H1 (cell line): ENCODE data around the gene FXYD5. TPM values are rescaled to one million over a fixed set of nuclear protein-coding genes. Genes with fewer than 3 reads are reported as not detected.

ENCODE experiments used
- CTCF ChIA-PET: fragments of 300-600 bp; sonication (Branson Sonifier 250); formaldehyde crosslinking; loops from one replicate; lab custom pipeline; 2021; ENCODE audit not compliant: partially characterized antibody; lab: Charles Lee
- POLR2A ChIA-PET: fragments of 300-600 bp; sonication (Branson Sonifier 250); formaldehyde crosslinking; loops from one replicate; lab custom pipeline; 2021; ENCODE audit warnings: inconsistent platforms; ENCODE audit not compliant: partially characterized antibody; lab: Charles Lee
- DNase-seq, 2 experiments: peaks; one replicate each; pipeline versions ENCODE4 v3.0.0 to v3.0.0-alpha.2; 2010 to 2022; ENCODE audit warnings: low spot score in 2 of 2, low read depth in 1 of 2, mixed read lengths in 1 of 2
- FAIRE-seq: peaks from 2 replicates; lab custom pipeline; 2011; peaks lifted over from hg19 to GRCh38; lab: Jason Lieb, UNC
- H2AFZ ChIP-seq: 2 replicates; pipeline ENCODE4 v1.8.1; 2012; ENCODE audit warnings: low read length, inconsistent platforms
- H2AK5ac ChIP-seq: 2 replicates; pipeline ENCODE4 v1.6.1; 2013; ENCODE audit warnings: low read depth, low read length
- H2BK120ac ChIP-seq: replicated peaks from 2 replicates; pipeline ENCODE3; 2013; ENCODE audit warnings: low read depth, low read length, inconsistent platforms
- H2BK12ac ChIP-seq: 2 replicates; pipeline ENCODE4 v1.6.1; 2013; ENCODE audit warnings: low read depth, low read length
- H2BK15ac ChIP-seq: 2 replicates; pipeline ENCODE4 v1.6.1; 2013; ENCODE audit warnings: low read length
- H2BK20ac ChIP-seq: 2 replicates; pipeline ENCODE4 v1.6.1; 2013; ENCODE audit warnings: low read length
- H2BK5ac ChIP-seq: 2 replicates; pipeline ENCODE4 v1.6.1; 2013; ENCODE audit warnings: low read depth, low read length
- H3K14ac ChIP-seq: 2 replicates; pipeline ENCODE4 v1.6.1; 2013; ENCODE audit warnings: inconsistent platforms; ENCODE audit not compliant: insufficient read length
- H3K18ac ChIP-seq: 2 replicates; pipeline ENCODE4 v1.6.1; 2013; ENCODE audit warnings: low read length; ENCODE audit errors: extremely low read depth
- H3K23ac ChIP-seq: 2 replicates; pipeline ENCODE4 v1.6.1; 2013; ENCODE audit warnings: inconsistent platforms; ENCODE audit not compliant: insufficient read length
- H3K23me2 ChIP-seq: 2 replicates; pipeline ENCODE4 v1.6.1; 2013; ENCODE audit warnings: low read depth, low read length
- H3K27ac ChIP-seq: 2 replicates; pipeline ENCODE4 v1.6.1; 2011; ENCODE audit warnings: low read depth, low read length, inconsistent platforms
- H3K27me3 ChIP-seq, 4 experiments: replicated peaks in 1 of 4; 1 replicate in 1 of 4; 2 replicates in 3 of 4; pipeline versions ENCODE4 v1.6.1 to v1.8.1; 2011 to 2013; ENCODE audit warnings: low read length in 3 of 4, mild to moderate bottlenecking in 3 of 4, inconsistent platforms in 2 of 4, mixed read lengths in 2 of 4, moderate library complexity in 1 of 4; ENCODE audit not compliant: control insufficient read depth in 3 of 4, insufficient read depth in 3 of 4; ENCODE audit errors: extremely low read depth in 1 of 4
- H3K36me3 ChIP-seq, 4 experiments: 2 replicates each; pipeline versions ENCODE4 v1.6.1 to v1.8.1; 2011 to 2013; ENCODE audit warnings: mild to moderate bottlenecking in 4 of 4, low read length in 3 of 4, moderate library complexity in 2 of 4, control low read depth in 1 of 4, inconsistent platforms in 1 of 4; ENCODE audit not compliant: insufficient read depth in 4 of 4, control insufficient read depth in 2 of 4
- H3K4ac ChIP-seq: replicated peaks from 2 replicates; pipeline ENCODE3; 2013; ENCODE audit warnings: low read length, low read depth, mixed read lengths, inconsistent platforms; ENCODE audit not compliant: insufficient read length
- H3K4me1 ChIP-seq, 4 experiments: replicated peaks in 1 of 4; 1 replicate in 1 of 4; 2 replicates in 3 of 4; pipeline versions ENCODE4 v1.6.1 to v1.8.1; 2011 to 2013; ENCODE audit warnings: low read length in 3 of 4, inconsistent platforms in 2 of 4, mixed read lengths in 1 of 4; ENCODE audit not compliant: insufficient read depth in 4 of 4, control insufficient read depth in 3 of 4
- H3K4me2 ChIP-seq, 2 experiments: 2 replicates each; pipeline versions ENCODE4 v1.6.1 to v1.8.1; 2011 to 2013; ENCODE audit warnings: low read depth in 2 of 2, low read length in 2 of 2, control low read depth in 1 of 2, inconsistent platforms in 1 of 2, mild to moderate bottlenecking in 1 of 2; ENCODE audit not compliant: insufficient read depth in 1 of 2
- H3K4me3 ChIP-seq, 4 experiments: fragments of 200-600, 300-600 bp in 1 of 4; sonication (generic), shearing (Covaris generic), sonication (Bioruptor Twin) in 1 of 4; 2 replicates each; pipeline versions ENCODE4 v1.5.1 to v1.8.1; 2011 to 2016; ENCODE audit warnings: low read length in 4 of 4, low read depth in 3 of 4, control low read depth in 2 of 4, inconsistent platforms in 2 of 4, mild to moderate bottlenecking in 2 of 4, mixed read lengths in 1 of 4, moderate library complexity in 1 of 4; ENCODE audit not compliant: insufficient read depth in 2 of 4; ENCODE audit errors: extremely low read depth in 1 of 4
- H3K56ac ChIP-seq: replicated peaks from 2 replicates; pipeline ENCODE3; 2013; ENCODE audit warnings: low read depth, mild to moderate bottlenecking, mixed read lengths, low read length, inconsistent platforms; ENCODE audit not compliant: insufficient read length
- H3K79me1 ChIP-seq: 2 replicates; pipeline ENCODE4 v1.6.1; 2013; ENCODE audit warnings: low read depth, low read length, control low read depth
- H3K79me2 ChIP-seq, 2 experiments: 2 replicates each; pipeline versions ENCODE4 v1.6.1 to v1.8.1; 2012 to 2013; ENCODE audit warnings: low read length in 2 of 2, mild to moderate bottlenecking in 2 of 2, inconsistent platforms in 1 of 2; ENCODE audit not compliant: insufficient read depth in 2 of 2, control insufficient read depth in 1 of 2
- H3K9ac ChIP-seq, 4 experiments: replicated peaks in 1 of 4; 1 replicate in 1 of 4; 2 replicates in 3 of 4; pipeline versions ENCODE4 v1.6.1 to v1.8.1; 2011 to 2013; ENCODE audit warnings: low read depth in 3 of 4, low read length in 3 of 4, control low read depth in 2 of 4, mild to moderate bottlenecking in 2 of 4, moderate library complexity in 2 of 4, inconsistent platforms in 1 of 4; ENCODE audit errors: extremely low read depth in 1 of 4
- H3K9me3 ChIP-seq, 2 experiments: 2 replicates each; pipeline versions ENCODE4 v1.6.1 to v1.8.1; 2012 to 2013; ENCODE audit warnings: mild to moderate bottlenecking in 2 of 2, moderate library complexity in 2 of 2, control low read depth in 1 of 2, inconsistent platforms in 1 of 2, low read depth in 1 of 2, low read length in 1 of 2, mixed read lengths in 1 of 2; ENCODE audit not compliant: insufficient read depth in 2 of 2
- H4K20me1 ChIP-seq, 2 experiments: replicated peaks in 1 of 2; 2 replicates each; pipeline versions ENCODE3 to v1.8.1; 2011 to 2013; ENCODE audit warnings: inconsistent platforms in 2 of 2, low read length in 2 of 2, mild to moderate bottlenecking in 1 of 2; ENCODE audit not compliant: insufficient read depth in 2 of 2, control insufficient read depth in 1 of 2
- H4K5ac ChIP-seq: 2 replicates; pipeline ENCODE4 v1.6.1; 2013; ENCODE audit warnings: low read length, low read depth, mixed read lengths, inconsistent platforms; ENCODE audit not compliant: insufficient read length
- H4K8ac ChIP-seq: 2 replicates; pipeline ENCODE4 v1.8.0; 2013; ENCODE audit warnings: mild to moderate bottlenecking, moderate library complexity, low read length, inconsistent platforms; ENCODE audit not compliant: insufficient read depth; ENCODE audit errors: extremely low read depth
- H4K91ac ChIP-seq: replicated peaks from 2 replicates; pipeline ENCODE3; 2013; ENCODE audit warnings: low read length, mixed read lengths, inconsistent platforms; ENCODE audit not compliant: insufficient read length
- CBX8 ChIP-seq: fragments of 300-800, 300-1000 bp; sonication (generic); IDR thresholded peaks from 2 replicates; pipeline ENCODE4 v1.7.1; 2016; ENCODE audit warnings: low read depth, low read length, borderline replicate concordance
- CTBP2 ChIP-seq: IDR thresholded peaks from 2 replicates; pipeline ENCODE4 v1.7.0; 2011; ENCODE audit warnings: borderline replicate concordance, mild to moderate bottlenecking, moderate library complexity, mixed read lengths, low read length; ENCODE audit not compliant: insufficient read depth, insufficient read length
- HDAC6 ChIP-seq: IDR thresholded peaks from one replicate; pipeline ENCODE4 v1.7.1; 2012; ENCODE audit warnings: low read depth, mild to moderate bottlenecking, inconsistent platforms, low read length, moderate library complexity
- NANOG ChIP-seq: IDR thresholded peaks from 2 replicates; pipeline ENCODE4 v1.6.1; 2011; ENCODE audit warnings: low read length, low read depth, mild to moderate bottlenecking, inconsistent platforms; ENCODE audit not compliant: insufficient read depth, poor library complexity, severe bottlenecking
- PHF8 ChIP-seq: fragments of 200-600 bp; sonication (generic); conservative IDR thresholded peaks from 2 replicates; pipeline ENCODE4 v1.7.1; 2012; ENCODE audit warnings: low read depth, mild to moderate bottlenecking, inconsistent platforms, low read length, moderate library complexity
- RFX5 ChIP-seq: IDR thresholded peaks from 2 replicates; pipeline ENCODE4 v1.6.1; 2011; ENCODE audit warnings: low read depth, low read length, improper control_type of control experiment, borderline replicate concordance
- SIRT6 ChIP-seq: IDR thresholded peaks from one replicate; pipeline ENCODE4 v1.7.1; 2012; ENCODE audit warnings: low read length, inconsistent platforms
- SP1 ChIP-seq: IDR thresholded peaks from 2 replicates; pipeline ENCODE4 v1.6.1; 2011; ENCODE audit warnings: low read depth, low read length
- SP2 ChIP-seq: IDR thresholded peaks from 2 replicates; pipeline ENCODE4 v1.6.1; 2012; ENCODE audit warnings: mild to moderate bottlenecking, low read length, inconsistent platforms
- SRF ChIP-seq: IDR thresholded peaks from 2 replicates; pipeline ENCODE4 v1.6.1; 2011; ENCODE audit warnings: mild to moderate bottlenecking, low read depth, low read length, moderate library complexity
- WGBS, 2 experiments: shearing (Covaris generic) in 1 of 2; methylation state at CpG; one replicate each; pipeline versions ENCODE4 v1.1.6 to v1.1.7; 2013 to 2015; ENCODE audit warnings: low lambda C conversion rate in 2 of 2, mixed read lengths in 2 of 2, inconsistent platforms in 1 of 2, low coverage in 1 of 2, missing lambda C conversion rate in 1 of 2; ENCODE audit not compliant: insufficient replicate concordance in 2 of 2, insufficient coverage in 1 of 2, insufficient read length in 1 of 2; ENCODE audit errors: extremely low coverage in 1 of 2, missing lambda C conversion rate in 1 of 2; 5-methylcytosine and 5-hydroxymethylcytosine counted together
- polyA plus RNA-seq, 7 experiments: library from polyadenylated mRNA; depleted of rRNA in 3 of 7; stranded (reverse) in 5 of 7; unstranded in 2 of 7; fragments of >200 nt in 5 of 7; fragments of 200-250 nt in 2 of 7; gene quantifications; 1 replicate in 5 of 7; 2 replicates in 1 of 7; 4 replicates in 1 of 7; pipeline versions ENCODE4 v1.2.1 to v1.2.3, GENCODE V29; 2011 to 2013; ENCODE audit warnings: missing spikeins in 2 of 7, mixed read lengths in 2 of 7
- total RNA-seq: library from RNA; stranded (reverse); fragmentation: NEBNext Ultra II Directional; extraction: Animal tissue kit (Norgen Biotek cat#: 25700); gene quantifications from 2 replicates; pipeline ENCODE4 v1.2.1, GENCODE V29; 2021

The FXYD5 gene
- total and polyA plus RNA-seq, 2 of the 8 experiments (the other 6 are each of a cell fraction or from before 2014, with no cell fraction given) = 99.0 to 191 TPM

DNA sequence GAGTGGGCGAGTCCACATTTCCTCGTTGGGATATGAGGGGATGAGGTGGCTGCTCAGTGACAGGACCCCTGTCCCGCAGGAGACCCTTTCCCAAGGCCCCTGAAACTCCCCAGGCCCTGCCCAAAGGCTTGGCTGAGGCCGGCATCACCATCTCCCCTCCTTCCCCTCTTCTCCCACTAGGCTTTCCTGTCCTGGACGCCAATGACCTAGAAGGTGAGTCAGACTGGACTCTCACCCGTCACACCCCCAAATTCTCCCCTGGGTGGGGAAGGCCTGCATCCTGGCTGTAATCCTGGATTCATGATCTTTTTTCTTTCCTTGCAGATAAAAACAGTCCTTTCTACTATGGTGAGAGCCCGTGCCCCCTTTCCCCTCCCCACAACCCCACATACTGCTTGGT, 33.6 kb upstream of the FXYD5 start:
- Histone ChIP-seq H4K20me1 (no peaks in the 10 kb centered on the region), H3K4me3 (no peak overlapping the region), H3K56ac (no peak overlapping the region), H4K91ac (no peak overlapping the region), H2BK20ac (no peak overlapping the region), H3K27me3 (peaks cover 0 to 2% (median 0%) of the 10 kb centered on the region in 4 experiments; a peak in 2 of 7 replicates), H3K36me3 (no peaks in the 10 kb centered on the region), H2BK5ac (no peak overlapping the region), H3K27ac (no peak overlapping the region), H3K14ac (no peak overlapping the region), H3K4ac (no peak overlapping the region), H2BK12ac (no peak overlapping the region), H3K79me2 (no peaks in the 10 kb centered on the region), H3K4me2 (no peak overlapping the region), H2BK120ac (no peak overlapping the region), H3K9me3 (no peaks in the 10 kb centered on the region), H2AFZ (no peak overlapping the region), H3K79me1 (no peaks in the 10 kb centered on the region), H3K4me1 (peaks cover 3 to 19% (median 12%) of the 10 kb centered on the region in 4 experiments; a peak in 6 of 7 replicates), H3K23ac (no peak overlapping the region), H3K9ac (no peak overlapping the region), H3K18ac (no peak overlapping the region), H3K23me2 (no peaks in the 10 kb centered on the region), H2AK5ac (no peak overlapping the region), H4K5ac (no peak overlapping the region), H2BK15ac (no peak overlapping the region), H4K8ac (no peak overlapping the region)
- POLR2A ChIA-PET = interaction anchor here (2.6 kb wide), 1 partner anchor 15 kb away, joined by 9 read pairs; the partner anchor contains the start of gene LGI4
- WGBS, 2 experiments = 94% methylated on average over 4 of the region's 7 CpGs; no CpG with 5 or more reads in 1 of the 2 experiments
- CTCF ChIA-PET = interaction anchor here (1.0 to 6.9 kb wide), 4 partner anchors 14 to 20 kb away, joined by 3 to 154 read pairs (median 22); partner anchors contain the start of genes FXYD1, FXYD7 and LGI4
- FAIRE-seq (no peak), DNase-seq (no peak)
- TF ChIP-seq RFX5 (no peak), SP1 (no peak), PHF8 (no peak), HDAC6 (no peak), CTBP2 (no peak), CBX8 (no peak), SIRT6 (no peak), NANOG (no peak), SP2 (no peak), SRF (no peak)
